ENCODE results near the gene DNAAF2.
"Not testable (repeated sequence)": the region's sequence is repeated elsewhere in the genome, so short reads cannot be mapped to it uniquely, and the experiment has no call there.

The DNAAF2 gene

GRCh38 chr14:49634547-49635334 is at the start of gene DNAAF2:
Gene DNAAF2, minus strand, starts transcription at chr14:49635244. Its CDS starts 95 bp downstream, at chr14:49635149.
- DNase-seq (ENCODE audit: low spot score): peak; percentile 76

- peak; percentile 30 for DNase-seq (ENCODE audit: low spot score)
Measured at GRCh38 chr14:49679271-49679670, 44.2 kb upstream of the DNAAF2 start.

GRCh38 chr14:49677643-49678042 is 42.6 kb upstream of the DNAAF2 start:
- DNase-seq (ENCODE audit: low spot score): no peak

- DNase-seq (ENCODE audit: low spot score): no peak
Measured at GRCh38 chr14:49673586-49673985, 38.5 kb upstream of the DNAAF2 start.

GRCh38 chr14:49670475-49670874 is 35.4 kb upstream of the DNAAF2 start:
- no peak for DNase-seq (ENCODE audit: low spot score)

- DNase-seq (ENCODE audit: low spot score): no peak
Measured at GRCh38 chr14:49659526-49660455, 24.7 kb upstream of the DNAAF2 start.

GRCh38 chr14:49657500-49657899 is 22.5 kb upstream of the DNAAF2 start:
- not testable (repeated sequence) for DNase-seq (ENCODE audit: low spot score)

GRCh38 chr14:49654511-49654910 is 19.5 kb upstream of the DNAAF2 start:
- DNase-seq (ENCODE audit: low spot score): no peak

GRCh38 chr14:49653508-49653907 is 18.5 kb upstream of the DNAAF2 start:
- DNase-seq (ENCODE audit: low spot score): no peak

GRCh38 chr14:49642163-49642562 is 7.1 kb upstream of the DNAAF2 start:
- no peak for DNase-seq (ENCODE audit: low spot score)

- peak; percentile 10 for DNase-seq (ENCODE audit: low spot score)
Measured at GRCh38 chr14:49641697-49642129, 6.7 kb upstream of the DNAAF2 start.

GRCh38 chr14:49640540-49641417 is 5.7 kb upstream of the DNAAF2 start:
- no peak for DNase-seq (ENCODE audit: low spot score)

GRCh38 chr14:49637534-49638078 is 2.6 kb upstream of the DNAAF2 start:
- no peak for DNase-seq (ENCODE audit: low spot score)

- no peak for DNase-seq (ENCODE audit: low spot score)
Measured at GRCh38 chr14:49636866-49637265, 1.8 kb upstream of the DNAAF2 start.

- peak; percentile 94 for DNase-seq (ENCODE audit: low spot score)
Measured at GRCh38 chr14:49633640-49634546, 1.2 kb downstream of the DNAAF2 start.

- no peak for DNase-seq (ENCODE audit: low spot score)
Measured at GRCh38 chr14:49623941-49624839, 10.9 kb downstream of the DNAAF2 start.

GRCh38 chr14:49623387-49623786 is 11.7 kb downstream of the DNAAF2 start:
- no peak for DNase-seq (ENCODE audit: low spot score)

- no peak for DNase-seq (ENCODE audit: low spot score)
Measured at GRCh38 chr14:49622022-49622607, 12.9 kb downstream of the DNAAF2 start.
